Measurements from ENCODE around the gene CARS2. TPM values are rescaled to one million over a fixed set of nuclear protein-coding genes. Genes with fewer than 3 reads are reported as not detected.

CARS2 gene
- total RNA-seq, 1 donor from 2014 or later = 41.0 TPM

GRCh38 chr13:110665491-110666254 lies 40.2 kb downstream of the CARS2 start:
- no peaks in the 10 kb centered on the region for H3K4me1 ChIP-seq
- no peak overlapping the region for H3K27ac ChIP-seq
- intact Hi-C loops (cut with DNase I) = no loop called here
- H3K36me3 ChIP-seq = peaks cover 45 to 89% of the 10 kb centered on the region in 2 donors
- no peak for TF ChIP-seq CTCF (IDR thresholded peaks at IDR 0.05)
- no peak overlapping the region for H3K4me3 ChIP-seq
- DNase-seq (ENCODE audit: low spot score in 2 of 2) = no peak
- no peaks in the 10 kb centered on the region for H3K27me3 ChIP-seq
- peaks cover 0 to under 1% of the 10 kb centered on the region in 2 donors for H3K9me3 ChIP-seq

- no peak for TF ChIP-seq CTCF (IDR thresholded peaks at IDR 0.05)
- Histone ChIP-seq H3K4me1 (no peaks in the 10 kb centered on the region), H3K9me3 (peaks cover 4 to 5% of the 10 kb centered on the region in 2 donors), H3K4me3 (no peak overlapping the region), H3K27ac (no peak overlapping the region), H3K36me3 (peaks cover 45 to 90% of the 10 kb centered on the region in 2 donors), H3K27me3 (no peaks in the 10 kb centered on the region)
- intact Hi-C loops (cut with DNase I) = no loop called here
- DNase-seq (ENCODE audit: low spot score in 2 of 2) = no peak
Measured at GRCh38 chr13:110664673-110665072, 41.2 kb downstream of the CARS2 start.

GRCh38 chr13:110664041-110664440 lies 41.9 kb downstream of the CARS2 start:
- Histone ChIP-seq H3K27ac (no peak overlapping the region), H3K27me3 (no peaks in the 10 kb centered on the region), H3K9me3 (peaks cover 4 to 5% of the 10 kb centered on the region in 2 donors), H3K36me3 (peaks cover 43 to 88% of the 10 kb centered on the region in 2 donors), H3K4me1 (no peaks in the 10 kb centered on the region), H3K4me3 (no peak overlapping the region)
- no peak for TF ChIP-seq CTCF (IDR thresholded peaks at IDR 0.05)
- no peak for DNase-seq (ENCODE audit: low spot score in 2 of 2)
- intact Hi-C loops (cut with DNase I) = no loop called here

GRCh38 chr13:110663491-110663890 lies 42.4 kb downstream of the CARS2 start:
- DNase-seq (ENCODE audit: low spot score in 2 of 2) = no peak
- peaks cover 4 to 5% of the 10 kb centered on the region in 2 donors for H3K9me3 ChIP-seq
- no peak overlapping the region for H3K27ac ChIP-seq
- TF ChIP-seq CTCF (IDR thresholded peaks at IDR 0.05) = no peak
- H3K27me3 ChIP-seq = no peaks in the 10 kb centered on the region
- intact Hi-C loops (cut with DNase I) = no loop called here
- H3K4me1 ChIP-seq = no peaks in the 10 kb centered on the region
- no peak overlapping the region for H3K4me3 ChIP-seq
- peaks cover 42 to 87% of the 10 kb centered on the region in 2 donors for H3K36me3 ChIP-seq

GRCh38 chr13:110662777-110663443 lies 43.0 kb downstream of the CARS2 start:
- H3K27me3 ChIP-seq = no peaks in the 10 kb centered on the region
- H3K4me1 ChIP-seq = no peaks in the 10 kb centered on the region

More at GRCh38 chr13:110662777-110663443, 43.0 kb downstream of the CARS2 start:
- intact Hi-C loops (cut with DNase I) = no loop called here
- TF ChIP-seq CTCF (IDR thresholded peaks at IDR 0.05) = no peak
- Histone ChIP-seq H3K9me3 (peaks cover 4 to 5% of the 10 kb centered on the region in 2 donors), H3K27ac (no peak overlapping the region), H3K36me3 (peaks cover 38 to 88% of the 10 kb centered on the region in 2 donors), H3K4me3 (no peak overlapping the region)
- no peak for DNase-seq (ENCODE audit: low spot score in 2 of 2)
